GM18907 (cell line): ENCODE results near the gene DACT3.

Source experiments
- ATAC-seq: cut with Tn5 transposase; IDR thresholded peaks from one replicate; pipeline ENCODE4 v1.9.1; 2021; ENCODE audit warnings: mild to moderate bottlenecking, moderate library complexity; ENCODE audit not compliant: unreplicated experiment

Gene DACT3

DNA sequence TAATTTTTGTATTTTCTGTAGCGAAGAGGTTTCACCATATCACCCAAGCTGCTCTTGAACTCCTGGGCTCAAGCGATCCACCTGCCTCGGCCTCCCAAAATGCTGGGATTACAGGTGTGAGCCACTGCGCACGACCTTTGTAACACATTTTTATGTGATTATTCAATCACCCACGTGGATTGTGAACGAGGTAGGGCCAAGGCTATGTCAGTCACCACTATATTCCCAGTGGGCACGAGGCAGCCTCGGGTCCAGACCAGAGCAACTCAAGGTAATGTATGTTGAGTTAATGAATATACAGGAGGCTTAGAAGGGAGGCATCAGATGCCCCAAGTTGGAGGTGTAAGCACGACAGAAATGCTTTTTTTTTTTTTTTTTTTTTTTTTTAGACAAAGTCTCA is 45.0 kb downstream of the DACT3 start:
- ATAC-seq = no peak

DNA sequence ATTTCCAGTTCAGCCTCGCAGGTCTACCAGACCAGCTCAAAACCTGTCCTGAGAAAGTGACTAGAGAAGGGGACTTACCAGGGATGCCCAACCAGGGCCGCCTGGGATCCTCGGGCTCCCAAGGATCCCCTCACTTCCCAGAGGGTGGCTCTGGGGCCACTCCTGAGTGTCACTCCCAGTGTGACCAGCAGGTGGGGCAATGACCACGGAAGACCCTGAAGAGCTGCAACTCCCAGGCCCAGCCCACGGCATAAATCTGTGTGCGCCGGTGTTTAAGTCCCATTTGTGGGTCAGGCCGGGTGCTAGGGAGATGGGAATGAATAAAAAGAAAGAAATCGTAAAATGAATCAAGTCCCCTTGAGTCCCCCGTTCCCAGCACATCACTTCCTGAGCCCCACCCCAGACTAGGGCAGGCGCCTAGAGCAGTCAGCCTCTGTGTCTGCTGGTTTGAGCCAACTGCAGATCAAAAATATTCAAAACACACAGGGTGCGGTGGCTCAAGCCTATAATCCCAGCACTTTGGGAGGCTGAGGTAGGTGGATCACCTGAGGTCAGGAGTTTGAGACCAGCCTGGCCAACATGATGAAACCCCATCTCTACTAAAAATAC is 46.8 kb downstream of the DACT3 start:
- no peak for ATAC-seq

DNA sequence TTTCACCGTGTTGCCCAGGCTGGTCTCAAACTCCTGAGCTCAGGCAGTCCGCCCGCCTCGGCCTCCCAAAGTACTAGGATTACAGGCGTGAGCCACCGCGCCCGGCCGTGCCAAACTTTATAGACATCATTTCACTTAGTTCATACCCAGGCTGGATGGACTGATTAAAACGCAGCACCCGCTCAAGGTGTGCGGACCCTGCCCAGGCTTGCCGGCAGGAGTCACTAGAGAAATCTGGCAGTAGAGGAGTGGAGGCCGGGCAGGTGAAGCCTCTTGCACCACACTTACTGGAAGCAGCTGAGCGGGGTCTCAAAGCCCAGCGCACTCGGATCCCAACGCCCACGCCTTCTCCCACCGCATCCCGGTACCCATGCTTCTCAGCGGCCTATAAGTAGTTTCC is 47.5 kb downstream of the DACT3 start:
- no peak for ATAC-seq

DNA sequence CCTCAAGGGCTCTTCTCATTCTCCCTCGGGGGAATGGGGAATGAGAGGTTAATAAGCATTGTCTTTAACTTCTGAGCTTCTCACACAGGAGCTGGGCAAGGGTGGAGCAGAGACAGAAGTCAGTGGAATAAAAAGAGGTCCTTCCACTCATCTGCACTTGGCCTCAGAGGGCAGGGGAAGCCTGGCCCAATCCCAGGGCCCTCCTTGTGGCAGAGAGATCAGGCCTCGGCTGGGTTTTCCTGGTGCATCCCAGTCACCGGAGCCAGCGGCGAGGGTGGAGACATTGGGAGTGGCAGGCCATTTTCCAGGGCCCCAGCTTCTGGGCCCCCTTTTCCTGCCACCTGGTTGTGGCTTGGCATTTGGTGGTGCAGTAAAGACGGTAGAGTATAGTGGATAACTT is 49.2 kb downstream of the DACT3 start:
- ATAC-seq = no peak

- ATAC-seq = no peak
These were observed 49.9 kb downstream of the DACT3 start for GRCh38 chr19:46610851-46611770.

GRCh38 chr19:46610413-46610775 is 50.6 kb downstream of the DACT3 start:
- ATAC-seq = no peak

- no peak for ATAC-seq
These were observed 51.2 kb downstream of the DACT3 start for GRCh38 chr19:46609511-46610412.

- no peak for ATAC-seq
These were observed 52.2 kb downstream of the DACT3 start for GRCh38 chr19:46608581-46609345.

- ATAC-seq = no peak
These were observed 52.8 kb downstream of the DACT3 start for GRCh38 chr19:46608178-46608577.

DNA sequence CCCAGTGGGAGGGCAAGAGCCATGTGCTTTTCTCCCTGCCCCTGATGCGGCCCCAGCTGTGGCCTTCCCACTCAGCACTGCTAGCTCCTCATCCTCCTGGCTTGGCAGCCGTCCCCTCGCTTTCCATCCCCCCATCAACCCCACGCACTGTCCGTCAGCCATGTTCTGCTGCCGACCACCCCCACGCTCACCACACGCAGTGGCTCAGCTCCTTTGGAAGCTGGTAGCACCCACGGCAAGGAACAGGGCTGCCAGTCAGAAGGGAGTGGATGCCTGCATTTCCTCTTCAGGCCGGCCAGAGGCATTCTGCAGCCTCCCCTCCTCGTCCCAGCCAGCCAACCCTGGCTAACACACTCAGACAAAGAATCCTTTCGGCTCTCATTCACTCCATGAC is 53.5 kb downstream of the DACT3 start:
- no peak for ATAC-seq

DNA sequence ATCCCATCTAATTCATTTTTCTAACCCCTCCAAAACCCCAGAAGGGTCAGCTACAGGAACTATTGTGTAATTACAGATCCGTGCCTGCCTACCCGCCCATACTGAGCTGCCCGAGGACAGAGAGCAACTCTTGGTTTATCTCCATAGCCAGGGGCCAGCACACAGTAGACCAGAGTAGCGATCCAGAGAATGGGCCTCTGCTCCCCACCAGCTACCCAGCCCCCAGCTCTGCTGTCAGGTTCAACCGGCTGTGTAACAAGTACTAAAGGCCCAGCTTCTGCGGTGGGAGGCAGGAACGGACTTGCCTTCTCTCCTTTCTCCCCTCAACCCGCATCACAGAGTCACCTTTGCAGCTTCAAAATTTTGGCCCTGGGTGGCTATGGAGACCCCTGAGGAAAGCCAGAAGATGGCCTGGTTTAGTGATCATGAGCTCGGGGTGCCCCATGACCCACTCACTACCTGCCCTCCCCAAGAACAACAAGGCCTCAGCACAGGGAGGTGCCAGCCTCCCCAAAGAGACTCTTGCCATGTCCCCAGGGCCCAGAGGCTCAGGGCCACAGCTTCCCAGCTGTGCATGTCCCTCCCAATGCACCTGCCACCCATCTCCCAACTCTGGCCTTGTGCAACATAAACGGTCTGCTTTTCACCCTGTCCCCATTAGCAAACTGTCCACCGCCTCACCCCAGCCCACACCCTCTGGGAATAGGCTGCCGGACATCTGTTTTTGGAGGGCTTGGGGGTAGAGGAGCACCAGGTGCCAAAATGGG is 54.1 kb downstream of the DACT3 start:
- no peak for ATAC-seq

DNA sequence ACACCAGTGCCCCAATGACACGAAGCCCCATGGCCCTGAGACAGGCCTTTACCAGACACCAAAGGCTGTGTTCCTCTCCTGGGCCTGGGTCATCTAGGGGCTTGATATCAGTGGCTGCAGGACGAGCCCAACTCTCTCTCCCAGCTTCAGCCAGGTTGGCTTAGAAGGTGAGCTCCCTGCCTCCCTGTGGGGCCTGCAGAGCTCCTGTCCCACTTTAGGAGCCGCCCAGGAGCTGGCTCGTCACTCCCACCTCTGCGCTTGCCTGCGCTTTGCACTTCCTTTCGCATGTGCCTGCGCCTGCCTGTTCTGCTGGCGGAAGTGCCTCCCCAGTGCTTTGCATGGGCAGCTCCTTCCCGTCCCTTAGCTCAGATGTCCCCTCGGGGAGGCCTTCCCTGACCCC is 55.0 kb downstream of the DACT3 start:
- no peak for ATAC-seq

GRCh38 chr19:46605356-46605821 is 55.6 kb downstream of the DACT3 start:
- ATAC-seq = no peak

- no peak for ATAC-seq
These were observed 56.1 kb downstream of the DACT3 start for GRCh38 chr19:46604781-46605355.

DNA sequence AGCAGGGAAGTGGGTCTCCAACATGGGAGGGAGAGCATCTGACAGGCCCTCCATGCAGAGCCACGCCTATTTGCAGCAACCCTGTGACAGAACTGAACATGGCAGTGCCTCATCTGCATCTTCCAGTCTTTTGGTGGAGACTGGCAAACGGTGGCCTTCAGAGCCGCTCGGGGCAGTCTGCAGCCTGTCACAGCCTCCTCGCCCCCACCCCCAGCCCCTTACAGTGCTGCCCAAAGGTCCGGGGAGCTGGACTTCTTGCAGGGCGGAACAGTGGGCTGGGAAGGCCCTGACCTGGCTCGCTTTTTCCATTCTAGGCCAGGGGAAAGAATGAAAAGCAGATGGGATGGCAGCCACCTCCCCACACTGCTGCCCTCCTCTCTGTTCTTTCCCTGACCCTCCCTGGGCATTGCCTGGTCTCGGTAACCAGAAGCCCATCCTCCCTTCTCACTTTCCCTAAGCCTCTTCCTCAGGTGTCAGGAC is 57.2 kb downstream of the DACT3 start:
- no peak for ATAC-seq

DNA sequence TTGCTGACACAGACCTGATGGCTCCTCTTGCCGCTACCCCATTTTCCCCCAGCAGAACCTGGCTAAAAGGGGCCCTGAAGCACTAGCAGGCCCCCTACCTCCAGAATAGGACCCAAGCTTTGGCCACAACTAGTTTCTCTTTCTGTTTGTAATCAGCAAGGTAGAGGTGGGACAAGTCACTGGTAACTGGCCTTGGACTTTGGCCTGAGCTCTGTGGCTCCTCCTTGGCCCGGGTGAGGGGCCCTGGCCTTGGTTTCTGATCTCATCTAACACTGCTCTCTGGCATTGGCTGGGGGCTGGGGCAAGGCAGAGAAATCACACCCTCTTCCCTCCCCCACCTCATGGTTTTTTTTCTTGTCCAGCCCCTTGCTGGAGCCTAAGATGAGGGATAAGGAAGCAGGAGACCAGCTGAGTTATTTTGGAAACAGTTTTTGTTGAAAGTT is 57.8 kb downstream of the DACT3 start:
- ATAC-seq = no peak

GRCh38 chr19:46602392-46603194 is 58.4 kb downstream of the DACT3 start:
- no peak for ATAC-seq
